ENCODE measurements around the gene SLC3A2. TPM values are rescaled to one million over a fixed set of nuclear protein-coding genes. Genes with fewer than 3 reads are reported as not detected.

Gene SLC3A2
- total and polyA plus RNA-seq, 2 of the 13 experiments (the other 11 are each of a cell fraction or from before 2014, with no cell fraction given), result 213 to 226 TPM

- TF ChIP-seq THAP7 (CRISPR knock-in tag; IDR thresholded peaks at IDR 0.05) (0 out of 2 replicates have a peak, but pooled peaks have one; percentile 42), CSRNP2 (CRISPR knock-in tag; conservative IDR thresholded peaks at IDR 0.05; ENCODE audit: low read depth) (no peak), ZBTB7B (CRISPR knock-in tag; IDR thresholded peaks at IDR 0.05) (peak; percentile 43), ZNF318 (CRISPR knock-in tag; IDR thresholded peaks at IDR 0.05) (0 out of 2 replicates have a peak, but pooled peaks have one; percentile 71), ZNF343 (CRISPR knock-in tag; IDR thresholded peaks at IDR 0.05) (peak; percentile 58; the same call in 1 of the 2 replicates), ARNT (IDR thresholded peaks at IDR 0.05) (no peak), ZNF850 (CRISPR knock-in tag; conservative IDR thresholded peaks at IDR 0.05) (no peak), ZNF614 (CRISPR knock-in tag; IDR thresholded peaks at IDR 0.05; ENCODE audit: borderline replicate concordance) (0 out of 2 replicates have a peak, but pooled peaks have one; percentile 19), PHB2 (IDR thresholded peaks at IDR 0.05; ENCODE audit: partially characterized antibody) (no peak), MAZ (IDR thresholded peaks at IDR 0.05; ENCODE audit: borderline replicate concordance, low read depth, low read length) (peak; percentile 54; the same call in 1 of the 2 replicates), MAZ (CRISPR knock-in tag; IDR thresholded peaks at IDR 0.05; ENCODE audit: low read depth) (peak; percentile 84), ZNF609 (CRISPR knock-in tag; IDR thresholded peaks at IDR 0.05; ENCODE audit: borderline replicate concordance) (peak; percentile 40; the same call in 1 of the 2 replicates), ZNF317 (CRISPR knock-in tag; IDR thresholded peaks at IDR 0.05) (no peak)
These were observed at the start of gene SLC3A2 (continued) for GRCh38 chr11:62880803-62881578.
